Measurements from ENCODE around the gene ABO. TPM values are rescaled to one million over a fixed set of nuclear protein-coding genes. Genes with fewer than 3 reads are reported as not detected.

ABO gene
- total and polyA plus RNA-seq, 9 donors: 16.0 to 27.7 (median 21.1) TPM

DNA sequence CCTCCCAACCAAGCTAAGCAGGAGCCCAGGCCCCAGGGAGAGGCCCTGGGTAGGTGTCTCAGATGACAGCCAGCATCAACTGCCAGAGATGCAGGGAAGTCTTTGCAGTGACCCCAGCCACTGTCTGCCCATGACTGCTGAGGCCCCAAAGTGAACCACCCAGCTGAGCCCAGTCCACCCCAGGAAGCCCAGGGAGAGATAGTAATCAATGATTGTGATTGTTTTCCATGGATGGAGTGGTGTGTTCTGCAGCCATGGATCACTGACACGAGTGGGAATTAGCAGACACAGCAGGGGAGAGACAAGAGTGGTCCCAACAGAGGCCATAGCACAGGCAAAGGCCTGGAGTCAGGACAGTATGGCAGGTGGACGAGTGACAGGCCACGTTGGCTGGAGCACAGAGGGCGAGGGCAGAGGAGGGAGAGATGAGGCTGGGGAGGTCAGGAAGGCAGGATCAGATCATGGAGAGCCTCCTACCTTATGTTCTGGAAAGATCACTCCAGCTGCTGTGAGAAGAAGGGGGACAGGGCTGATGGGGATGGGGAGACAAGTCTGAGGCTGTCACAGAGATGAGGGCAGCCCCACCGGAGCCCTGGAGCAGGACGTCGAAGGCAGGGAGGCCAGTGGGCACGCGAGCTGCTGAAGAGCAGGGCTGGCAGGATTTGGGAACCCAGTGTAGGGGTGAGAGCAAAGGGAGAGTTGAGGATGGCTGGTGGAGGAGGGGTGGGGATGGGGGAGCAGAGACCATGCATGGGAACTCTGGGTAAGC, 14.5 kb downstream of the ABO start:
- Histone ChIP-seq H3K4me3 (no peak overlapping the region), H3K4me1 (ENCODE audit: insufficient read depth) (peaks cover 28% of the 10 kb centered on the region), H3K27ac (no peak overlapping the region), H3K9me3 (no peaks in the 10 kb centered on the region), H3K27me3 (no peaks in the 10 kb centered on the region), H3K36me3 (no peaks in the 10 kb centered on the region)
- TF ChIP-seq POLR2A (IDR thresholded peaks at IDR 0.05) (no peak), EP300 (IDR thresholded peaks at IDR 0.05) (no peak)
- TF ChIP-seq, protein P1, sequence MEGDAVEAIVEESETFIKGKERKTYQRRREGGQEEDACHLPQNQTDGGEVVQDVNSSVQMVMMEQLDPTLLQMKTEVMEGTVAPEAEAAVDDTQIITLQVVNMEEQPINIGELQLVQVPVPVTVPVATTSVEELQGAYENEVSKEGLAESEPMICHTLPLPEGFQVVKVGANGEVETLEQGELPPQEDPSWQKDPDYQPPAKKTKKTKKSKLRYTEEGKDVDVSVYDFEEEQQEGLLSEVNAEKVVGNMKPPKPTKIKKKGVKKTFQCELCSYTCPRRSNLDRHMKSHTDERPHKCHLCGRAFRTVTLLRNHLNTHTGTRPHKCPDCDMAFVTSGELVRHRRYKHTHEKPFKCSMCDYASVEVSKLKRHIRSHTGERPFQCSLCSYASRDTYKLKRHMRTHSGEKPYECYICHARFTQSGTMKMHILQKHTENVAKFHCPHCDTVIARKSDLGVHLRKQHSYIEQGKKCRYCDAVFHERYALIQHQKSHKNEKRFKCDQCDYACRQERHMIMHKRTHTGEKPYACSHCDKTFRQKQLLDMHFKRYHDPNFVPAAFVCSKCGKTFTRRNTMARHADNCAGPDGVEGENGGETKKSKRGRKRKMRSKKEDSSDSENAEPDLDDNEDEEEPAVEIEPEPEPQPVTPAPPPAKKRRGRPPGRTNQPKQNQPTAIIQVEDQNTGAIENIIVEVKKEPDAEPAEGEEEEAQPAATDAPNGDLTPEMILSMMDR (IDR thresholded peaks at IDR 0.05): no peak
- peak in 1 of 5 donors; percentile 19 for DNase-seq
- WGBS, 3 donors: 75 to 89% (median 85%) methylated on average over 9 of the region's 9 CpGs
- intact Hi-C loops (cut with DNase I): no loop called here

DNA sequence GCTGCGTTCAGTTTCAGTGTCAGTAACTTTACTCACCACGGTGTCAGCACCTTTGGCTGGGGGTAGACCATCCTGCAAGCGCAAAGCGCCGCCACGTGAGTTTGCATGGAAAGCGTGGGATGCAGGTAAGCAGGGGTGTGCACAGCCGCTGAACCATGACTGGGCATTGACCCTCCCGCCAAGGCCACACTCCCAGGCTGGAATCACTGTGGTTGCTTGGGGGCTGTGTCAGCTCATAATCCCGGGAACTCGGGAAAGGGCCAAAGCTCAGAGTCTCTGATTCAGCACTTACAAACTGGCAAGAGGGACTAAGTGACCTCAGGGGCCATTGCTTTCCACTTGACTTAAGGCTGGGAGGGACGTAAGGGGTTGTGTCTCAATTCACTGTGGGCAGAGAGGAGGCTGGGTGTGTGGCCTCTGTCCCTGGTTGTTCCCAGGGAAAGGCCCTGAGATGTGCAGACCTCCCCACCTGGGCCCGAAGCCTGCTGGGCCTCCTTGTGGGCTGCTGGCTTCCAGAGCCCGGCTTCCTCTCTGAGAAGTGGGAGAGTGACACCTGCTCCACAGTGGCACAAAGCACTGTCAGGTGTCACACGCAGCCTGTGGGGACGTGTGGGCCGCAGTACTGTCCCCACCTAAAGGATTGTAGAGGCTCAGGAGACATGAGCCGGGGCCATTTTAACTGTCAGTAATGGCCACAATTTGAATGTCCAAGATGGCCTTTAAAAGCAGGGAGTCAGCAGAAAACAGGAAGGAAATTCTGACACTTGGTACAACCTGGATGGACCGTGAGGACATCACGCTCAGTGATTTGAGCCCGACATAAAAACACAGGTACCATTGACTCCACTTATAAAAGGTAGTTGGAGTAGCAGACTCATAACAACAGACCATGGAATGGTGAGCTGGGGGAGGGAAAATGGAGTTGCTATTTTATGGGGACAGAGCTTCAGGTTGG, 16.7 kb downstream of the ABO start:
- TF ChIP-seq, protein P1 (IDR thresholded peaks at IDR 0.05): no peak
- TF ChIP-seq POLR2A (IDR thresholded peaks at IDR 0.05): no peak
- no peak for TF ChIP-seq EP300 (IDR thresholded peaks at IDR 0.05)
- DNase-seq: peak in 3 of 5 donors; percentile 46 to 64 (median 59)
- H3K4me3 ChIP-seq: no peak overlapping the region
- 58 to 67% (median 60%) methylated on average over 21 of the region's 21 CpGs for WGBS, 3 donors
- peaks cover 23% of the 10 kb centered on the region for H3K4me1 ChIP-seq (ENCODE audit: insufficient read depth)
- H3K9me3 ChIP-seq: no peaks in the 10 kb centered on the region
- H3K27me3 ChIP-seq: no peaks in the 10 kb centered on the region
- no peaks in the 10 kb centered on the region for H3K36me3 ChIP-seq
- intact Hi-C loops (cut with DNase I): no loop called here
- peak overlapping the region in 1 of 2 donors; percentile 62 for H3K27ac ChIP-seq

DNA sequence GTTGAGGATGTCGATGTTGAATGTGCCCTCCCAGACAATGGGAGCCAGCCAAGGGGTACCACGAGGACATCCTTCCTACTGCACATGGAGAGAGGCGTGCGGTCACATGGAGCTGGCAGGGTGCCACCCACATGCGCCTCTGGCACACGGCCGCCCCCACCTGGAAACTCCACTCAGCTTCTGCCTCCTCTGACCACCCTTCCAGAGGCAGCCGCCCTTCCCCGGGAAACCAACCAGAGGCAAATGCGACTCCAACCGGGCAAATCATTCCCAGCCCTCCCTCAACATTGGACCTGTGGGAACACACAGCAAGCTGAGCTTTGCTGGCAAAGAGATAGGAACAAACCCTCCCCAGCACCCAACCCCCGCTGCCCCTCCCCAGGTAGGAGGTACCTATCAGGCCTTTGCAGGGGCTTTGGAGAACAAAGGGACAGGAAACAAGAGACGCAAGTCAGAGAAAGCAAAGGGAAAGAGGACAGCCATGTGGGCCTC, 17.5 kb downstream of the ABO start:
- H3K4me3 ChIP-seq: no peak overlapping the region
- peak overlapping the region in 1 of 2 donors; percentile 46 for H3K27ac ChIP-seq
- intact Hi-C loops (cut with DNase I): no loop called here
- H3K4me1 ChIP-seq (ENCODE audit: insufficient read depth): peaks cover 23% of the 10 kb centered on the region
- no peaks in the 10 kb centered on the region for H3K36me3 ChIP-seq
- H3K27me3 ChIP-seq: no peaks in the 10 kb centered on the region
- 20 to 40% (median 29%) methylated on average over 13 of the region's 13 CpGs for WGBS, 3 donors
- TF ChIP-seq, protein P1 (IDR thresholded peaks at IDR 0.05): no peak
- no peak for TF ChIP-seq EP300 (IDR thresholded peaks at IDR 0.05)
- TF ChIP-seq POLR2A (IDR thresholded peaks at IDR 0.05): no peak
- peak; percentile 58 to 87 (median 72) for DNase-seq
- H3K9me3 ChIP-seq: no peaks in the 10 kb centered on the region

DNA sequence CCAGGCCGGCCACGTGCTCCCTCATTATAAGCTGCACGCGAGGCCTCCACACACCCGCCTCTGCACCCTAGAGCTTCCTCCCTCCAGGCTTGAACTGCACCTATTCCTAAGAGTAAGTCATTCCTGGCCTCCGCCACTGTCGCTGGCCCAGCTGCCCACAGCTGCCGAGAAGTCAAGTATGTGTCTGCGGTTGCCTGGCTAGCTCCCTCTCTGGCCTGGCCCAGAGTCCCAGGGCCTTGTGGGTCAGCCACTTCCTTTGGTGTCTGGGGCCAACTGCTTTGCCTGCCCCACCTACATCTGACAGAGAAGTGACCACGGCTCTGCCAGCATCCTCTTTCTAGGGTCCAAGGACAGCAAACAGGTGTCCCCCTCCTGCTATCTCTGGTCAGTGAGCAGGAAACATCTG, 18.3 kb downstream of the ABO start:
- WGBS, 3 donors: 25 to 49% (median 41%) methylated on average over 10 of the region's 10 CpGs
- H3K36me3 ChIP-seq: no peaks in the 10 kb centered on the region
- no peaks in the 10 kb centered on the region for H3K27me3 ChIP-seq
- TF ChIP-seq, protein P1 (IDR thresholded peaks at IDR 0.05): no peak
- TF ChIP-seq EP300 (IDR thresholded peaks at IDR 0.05): no peak
- TF ChIP-seq POLR2A (IDR thresholded peaks at IDR 0.05): no peak
- peak overlapping the region in 1 of 2 donors; percentile 46 for H3K27ac ChIP-seq
- no peaks in the 10 kb centered on the region for H3K9me3 ChIP-seq
- no peak overlapping the region for H3K4me3 ChIP-seq
- H3K4me1 ChIP-seq (ENCODE audit: insufficient read depth): peaks cover 23% of the 10 kb centered on the region
- DNase-seq: peak in 1 of 5 donors; percentile 39
- intact Hi-C loops (cut with DNase I): no loop called here

Data from ovary (tissue), 9 donors.